ENCODE results near the gene LCE1E.

LCE1E gene

GRCh38 chr1:152786077-152786476, at the start of gene LCE1E:
Gene LCE1E, plus strand, starts transcription at chr1:152786257. Its CDS starts 1,043 bp downstream, at chr1:152787300.
- no peak for DNase-seq (ENCODE audit: low read depth in 2 of 2)

- DNase-seq (ENCODE audit: low read depth in 2 of 2), result no peak
These were observed 48.1 kb upstream of the LCE1E start for GRCh38 chr1:152737997-152738396.

- DNase-seq (ENCODE audit: low read depth in 2 of 2), result no peak
These were observed 46.2 kb upstream of the LCE1E start for GRCh38 chr1:152739841-152740240.

GRCh38 chr1:152741656-152742055, 44.4 kb upstream of the LCE1E start:
- DNase-seq (ENCODE audit: low read depth in 2 of 2), result no peak

GRCh38 chr1:152743371-152744145, 42.5 kb upstream of the LCE1E start:
- no peak for DNase-seq (ENCODE audit: low read depth in 2 of 2)

GRCh38 chr1:152745289-152745704, 40.8 kb upstream of the LCE1E start:
- DNase-seq (ENCODE audit: low read depth in 2 of 2), result no peak

GRCh38 chr1:152745765-152746444, 40.2 kb upstream of the LCE1E start:
- no peak for DNase-seq (ENCODE audit: low read depth in 2 of 2)

- DNase-seq (ENCODE audit: low read depth in 2 of 2), result no peak
These were observed 38.2 kb upstream of the LCE1E start for GRCh38 chr1:152747831-152748230.

- DNase-seq (ENCODE audit: low read depth in 2 of 2), result no peak
These were observed 33.8 kb upstream of the LCE1E start for GRCh38 chr1:152752225-152752624.

GRCh38 chr1:152753586-152753985, 32.5 kb upstream of the LCE1E start:
- DNase-seq (ENCODE audit: low read depth in 2 of 2), result no peak

GRCh38 chr1:152756872-152757271, 29.2 kb upstream of the LCE1E start:
- no peak for DNase-seq (ENCODE audit: low read depth in 2 of 2)

GRCh38 chr1:152757747-152758146, 28.3 kb upstream of the LCE1E start, which contains the start of gene KPRP:
Gene KPRP, plus strand, starts transcription at chr1:152758025. Its CDS starts 1,564 bp downstream, at chr1:152759589.
- DNase-seq (ENCODE audit: low read depth in 2 of 2), result no peak

GRCh38 chr1:152758636-152759035, 27.4 kb upstream of the LCE1E start:
- DNase-seq (ENCODE audit: low read depth in 2 of 2), result no peak

GRCh38 chr1:152759453-152760173, 26.4 kb upstream of the LCE1E start:
- no peak for DNase-seq (ENCODE audit: low read depth in 2 of 2)

GRCh38 chr1:152760551-152761190, 25.4 kb upstream of the LCE1E start:
- no peak for DNase-seq (ENCODE audit: low read depth in 2 of 2)

GRCh38 chr1:152761609-152762213, 24.3 kb upstream of the LCE1E start:
- no peak for DNase-seq (ENCODE audit: low read depth in 2 of 2)

GRCh38 chr1:152768847-152769533, 17.1 kb upstream of the LCE1E start:
- DNase-seq (ENCODE audit: low read depth in 2 of 2), result no peak

- no peak for DNase-seq (ENCODE audit: low read depth in 2 of 2)
These were observed 15.6 kb upstream of the LCE1E start for GRCh38 chr1:152770411-152770810.

- no peak for DNase-seq (ENCODE audit: low read depth in 2 of 2)
These were observed 11.2 kb upstream of the LCE1E start, which contains the start of gene LCE1F for GRCh38 chr1:152774875-152775274. Gene LCE1F, plus strand, starts transcription at chr1:152775140. Its CDS starts 1,232 bp downstream, at chr1:152776372.

- no peak for DNase-seq (ENCODE audit: low read depth in 2 of 2)
These were observed 9.7 kb upstream of the LCE1E start for GRCh38 chr1:152776361-152776760.
